ENCODE measurements around the gene PRUNE2.

Gene PRUNE2

DNA sequence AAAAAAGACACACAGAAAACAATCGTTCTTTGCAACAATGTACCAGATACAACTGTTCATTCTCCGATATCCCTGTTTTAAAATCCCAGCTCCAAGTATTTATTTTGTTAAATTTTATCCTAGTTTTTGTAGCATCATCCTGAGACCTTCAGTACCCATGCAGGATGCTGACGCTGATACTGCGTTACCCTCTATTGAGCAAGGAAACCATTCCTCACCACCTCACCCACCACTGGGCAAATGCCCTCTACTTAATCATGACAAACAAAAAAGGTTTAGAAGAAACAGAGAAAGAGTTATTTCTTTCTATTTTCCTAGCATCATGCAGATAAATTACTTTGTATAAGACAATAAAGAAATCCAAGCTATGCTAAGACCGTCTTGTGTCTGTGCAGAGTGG, 277.8 kb downstream of the PRUNE2 start:
- no peak for DNase-seq (ENCODE audit: low read depth)

GRCh38 chr9:76626980-76627379, 278.9 kb downstream of the PRUNE2 start:
- DNase-seq (ENCODE audit: low read depth): no peak

DNA sequence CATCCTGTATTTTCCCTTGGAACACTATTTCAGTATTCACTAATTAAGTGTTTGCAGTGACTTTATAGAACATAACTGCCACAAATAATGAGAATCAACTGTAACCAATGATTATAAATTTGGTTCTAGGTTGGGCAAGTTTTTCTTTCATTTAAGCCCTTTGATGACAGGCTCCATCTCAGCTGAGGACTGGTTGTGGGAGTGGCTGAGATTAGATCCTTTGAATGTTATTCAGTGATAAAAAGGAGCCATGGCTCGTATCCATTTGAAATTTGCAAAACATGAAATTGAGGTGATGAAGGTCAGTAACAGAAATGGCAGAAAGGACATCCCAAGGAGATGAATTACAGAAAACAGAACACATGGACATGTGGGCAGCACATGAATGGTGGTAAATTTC, 279.8 kb downstream of the PRUNE2 start:
- DNase-seq (ENCODE audit: low read depth): no peak

DNA sequence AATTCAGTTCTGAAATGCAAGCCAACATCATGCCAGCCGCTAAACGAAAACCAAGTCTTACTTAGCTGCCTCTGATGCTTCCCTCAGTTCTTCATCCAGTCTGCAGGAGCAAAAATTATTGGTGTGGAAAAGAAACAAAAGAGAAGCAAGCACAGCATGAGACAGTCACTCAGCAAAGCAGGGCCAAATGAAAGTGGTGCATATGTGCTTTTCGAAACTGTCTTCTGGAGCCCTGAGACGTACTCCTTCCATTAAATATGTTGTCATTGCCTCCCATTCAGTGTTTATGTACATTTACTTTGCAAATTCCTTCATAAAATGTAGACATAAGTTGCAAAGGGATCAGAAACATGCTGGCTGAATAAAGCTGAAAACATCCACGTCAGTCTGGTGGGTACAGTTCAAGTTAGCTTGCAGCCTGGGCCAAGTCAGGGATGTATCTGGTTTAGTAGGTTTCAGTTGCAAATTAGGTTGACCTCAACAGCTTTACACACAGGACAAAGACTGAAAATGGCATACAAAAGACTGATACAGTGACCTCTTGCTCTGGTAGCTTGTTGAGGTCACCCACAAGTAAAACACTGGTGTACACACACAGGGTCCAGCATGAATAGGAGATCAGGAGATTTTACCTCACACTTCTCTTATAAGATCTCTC, 281.4 kb downstream of the PRUNE2 start:
- DNase-seq (ENCODE audit: low read depth): no peak

DNA sequence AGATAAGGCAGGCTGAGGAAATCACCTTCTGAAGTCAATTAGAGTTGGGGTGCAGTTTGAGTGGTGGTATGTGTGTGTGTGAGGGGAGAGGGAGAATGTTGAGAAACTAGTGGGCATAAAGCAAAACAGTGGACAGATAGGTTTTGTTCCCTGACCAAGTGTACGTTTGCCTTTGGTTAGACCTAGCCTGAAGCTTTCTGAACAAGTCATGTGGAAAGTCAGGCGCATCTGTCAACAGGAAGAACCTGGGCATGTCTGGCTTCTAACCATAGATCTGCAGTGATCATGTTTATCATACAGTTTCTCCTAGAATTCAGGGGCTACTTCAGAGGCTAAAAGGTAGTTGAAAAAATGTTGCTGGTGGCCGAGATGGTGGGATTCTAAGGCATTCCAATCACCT, 284.9 kb downstream of the PRUNE2 start:
- no peak for DNase-seq (ENCODE audit: low read depth)

- DNase-seq (ENCODE audit: low read depth): no peak
Observed at GRCh38 chr9:76620581-76620980, 285.3 kb downstream of the PRUNE2 start.

DNA sequence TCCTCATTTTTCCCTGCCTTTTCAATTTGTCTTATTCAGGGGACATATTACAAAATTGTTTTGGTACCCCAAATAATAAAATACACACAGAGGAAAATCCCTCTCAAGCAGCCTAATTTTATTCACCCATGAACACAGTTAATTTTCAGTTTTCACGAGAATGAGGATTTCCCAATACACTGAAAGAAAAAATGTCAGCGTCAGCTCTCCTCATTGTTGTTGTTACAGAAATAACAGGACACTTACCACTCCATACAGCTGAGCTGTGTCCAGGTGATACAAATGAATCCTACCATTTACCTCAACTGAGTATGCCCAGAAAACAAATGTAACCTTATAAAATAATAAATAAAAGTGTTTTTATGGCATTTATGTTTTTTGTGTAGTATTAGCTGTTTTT, 286.3 kb downstream of the PRUNE2 start:
- no peak for DNase-seq (ENCODE audit: low read depth)

- DNase-seq (ENCODE audit: low read depth): no peak
Observed at GRCh38 chr9:76619197-76619596, 286.7 kb downstream of the PRUNE2 start.

- DNase-seq (ENCODE audit: low read depth): no peak
Observed at GRCh38 chr9:76618762-76619161, 287.2 kb downstream of the PRUNE2 start.

DNA sequence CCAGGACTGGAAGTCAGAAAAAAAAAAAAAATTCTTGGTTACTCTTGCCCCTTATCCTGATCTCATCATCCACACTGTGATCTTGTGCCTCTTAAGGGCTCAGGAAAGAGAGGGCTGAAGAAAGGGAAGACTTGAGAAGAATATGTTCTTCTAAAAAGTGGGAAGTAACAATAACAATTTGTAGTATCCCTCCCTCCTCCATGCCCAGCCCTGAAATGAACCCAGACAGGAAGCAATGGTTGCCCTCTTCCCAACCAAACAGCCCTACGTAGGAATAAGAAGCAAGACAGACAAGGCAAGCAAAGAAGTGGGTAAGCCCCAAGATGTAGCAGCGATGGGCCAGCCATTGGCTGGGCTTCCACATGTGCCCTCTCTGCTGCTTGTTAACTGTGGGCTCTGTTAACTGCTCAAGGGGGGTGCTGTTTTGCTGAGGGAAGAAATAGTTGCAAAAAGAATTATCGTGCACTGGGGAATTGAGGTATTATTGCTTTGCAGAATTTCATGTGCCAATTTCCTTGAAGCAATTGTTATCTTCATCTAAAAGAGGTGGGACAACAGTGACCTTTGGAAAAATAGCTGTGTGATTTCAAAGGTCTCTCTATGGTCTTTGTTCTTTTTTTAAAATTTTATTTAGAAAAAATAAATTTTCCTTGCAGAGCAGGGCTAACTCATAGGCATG, 288.3 kb downstream of the PRUNE2 start:
- no peak for DNase-seq (ENCODE audit: low read depth)

DNA sequence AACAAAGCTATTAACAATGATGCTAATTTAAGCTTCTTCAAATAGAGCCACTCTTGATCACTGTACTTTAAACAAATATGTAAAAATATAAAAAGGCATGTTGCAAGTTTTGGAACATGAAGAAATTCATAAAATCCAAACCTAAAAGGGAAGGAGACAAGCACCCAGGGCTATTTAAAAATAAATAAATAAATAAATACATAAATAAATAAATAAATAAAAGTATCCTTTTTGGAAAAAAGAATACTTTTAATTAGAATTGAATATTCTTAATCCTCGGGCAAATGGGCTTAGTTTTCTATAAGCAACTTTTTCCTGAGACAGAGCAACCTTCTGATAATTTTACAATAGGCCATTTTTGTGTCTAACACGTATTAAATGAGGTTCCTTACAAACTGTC, 289.1 kb downstream of the PRUNE2 start:
- no peak for DNase-seq (ENCODE audit: low read depth)

DNA sequence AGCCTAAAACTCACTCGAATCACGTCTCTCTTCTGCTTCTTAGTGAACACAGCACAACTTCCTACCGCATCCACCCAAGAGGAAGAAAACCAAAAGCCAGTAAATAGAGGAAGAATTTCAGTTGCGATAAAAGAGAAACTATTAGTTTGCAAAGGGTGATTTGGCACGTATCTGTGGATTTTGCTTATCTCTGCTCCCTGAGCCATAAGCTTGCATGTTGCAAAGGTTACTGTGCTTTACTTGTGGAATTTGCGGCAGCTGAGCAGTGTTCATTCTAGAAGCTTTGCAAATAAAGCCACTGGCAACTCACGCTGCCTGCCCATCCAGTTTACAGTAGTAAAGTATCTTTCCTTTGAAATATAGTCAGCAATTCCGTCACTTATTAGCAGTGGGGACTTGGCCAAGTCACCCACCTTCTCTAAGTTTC, 290.7 kb downstream of the PRUNE2 start:
- no peak for DNase-seq (ENCODE audit: low read depth)

DNA sequence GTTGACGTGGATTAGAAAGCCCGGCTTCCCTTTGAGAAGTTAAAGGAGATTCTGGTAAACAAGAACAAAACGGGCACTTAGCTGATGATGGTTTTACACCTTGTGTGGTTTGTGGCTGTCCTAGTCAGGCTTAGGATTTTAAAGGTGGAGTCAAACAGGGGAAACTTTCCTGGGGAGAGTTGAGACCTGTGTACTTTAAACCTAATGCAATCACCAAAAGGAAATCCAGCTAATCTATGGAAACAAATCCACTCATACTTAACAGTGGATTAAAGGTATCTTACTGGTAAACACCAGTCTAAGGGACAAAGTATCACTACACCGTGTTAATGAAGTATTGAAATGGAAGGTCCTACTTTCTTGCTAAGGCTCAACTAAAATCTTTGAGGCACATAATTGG, 291.9 kb downstream of the PRUNE2 start:
- no peak for DNase-seq (ENCODE audit: low read depth)

GRCh38 chr9:76613150-76613781, 292.6 kb downstream of the PRUNE2 start:
- DNase-seq (ENCODE audit: low read depth): no peak

- DNase-seq (ENCODE audit: low read depth): no peak
Observed at GRCh38 chr9:76610011-76610352, 295.9 kb downstream of the PRUNE2 start.

GRCh38 chr9:76609285-76610010, 296.5 kb downstream of the PRUNE2 start:
- DNase-seq (ENCODE audit: low read depth): no peak

DNA sequence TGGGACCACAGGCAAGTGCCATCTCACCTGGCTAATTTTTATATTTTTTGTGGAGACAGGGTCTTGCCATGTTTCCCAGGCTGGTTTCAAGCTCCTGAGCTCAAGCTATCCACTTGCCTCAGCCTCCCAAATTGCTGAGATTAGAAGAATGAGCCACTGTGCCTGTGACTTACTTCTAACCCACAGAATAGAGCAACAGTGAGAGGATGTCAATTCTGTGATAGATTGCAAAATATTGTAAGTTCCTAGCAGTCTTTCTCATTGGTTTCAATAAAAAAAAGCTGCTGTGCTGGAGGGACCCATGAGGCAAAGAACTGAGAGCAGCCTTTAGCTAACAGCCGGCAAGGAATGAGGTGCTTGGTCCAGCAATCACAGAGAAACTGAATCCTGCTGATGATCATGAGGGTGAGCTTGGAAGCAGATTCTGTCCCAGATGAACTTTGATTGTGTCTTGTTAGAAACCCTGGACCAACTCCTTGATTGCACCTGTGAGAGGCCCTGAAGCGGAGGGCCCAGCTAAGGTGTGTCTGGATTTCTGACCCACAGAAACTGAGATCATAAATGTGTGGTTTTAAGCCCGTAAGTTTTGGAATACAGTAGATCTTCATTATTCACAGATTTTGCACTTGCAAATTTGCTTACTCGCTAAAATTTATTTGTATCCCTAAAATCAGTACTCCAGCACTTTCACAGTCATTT, 297.2 kb downstream of the PRUNE2 start:
- DNase-seq (ENCODE audit: low read depth): no peak

DNA sequence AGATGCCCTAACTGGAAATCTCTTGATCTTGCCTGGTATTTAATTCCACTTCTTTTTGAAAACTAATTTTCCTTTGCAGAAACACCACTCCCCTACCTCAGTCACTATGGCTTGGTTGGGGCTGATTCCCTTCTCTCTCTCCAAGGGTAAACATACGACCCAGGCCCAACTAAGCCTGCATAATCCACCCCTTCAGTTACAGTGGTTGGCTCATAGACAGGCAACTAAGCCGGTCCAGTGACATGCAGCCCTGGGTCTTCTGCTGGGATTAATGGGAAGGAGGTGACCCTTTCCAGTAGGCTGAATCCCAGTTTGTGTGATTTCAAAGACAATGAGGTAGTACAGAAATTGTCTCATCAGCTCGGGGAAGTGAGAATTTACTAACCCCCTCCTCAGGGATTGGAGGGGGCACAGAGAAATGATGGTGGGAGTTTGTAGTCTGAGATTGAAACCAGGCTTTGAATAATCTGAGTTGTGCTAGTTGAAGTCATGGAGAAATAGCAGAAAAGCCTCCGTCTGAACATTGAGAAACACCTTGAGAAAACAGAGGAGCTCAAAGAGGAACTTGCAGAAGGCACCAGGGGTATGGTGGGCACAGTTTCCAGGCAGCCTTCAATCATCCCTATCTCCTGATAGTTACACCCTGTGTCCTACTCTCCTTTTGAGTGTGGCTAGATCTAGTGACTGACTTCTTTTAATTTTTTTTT, 298.0 kb downstream of the PRUNE2 start:
- DNase-seq (ENCODE audit: low read depth): no peak

GRCh38 chr9:76605321-76605900, 300.5 kb downstream of the PRUNE2 start:
- no peak for DNase-seq (ENCODE audit: low read depth)

GRCh38 chr9:76603931-76604570, 301.9 kb downstream of the PRUNE2 start:
- no peak for DNase-seq (ENCODE audit: low read depth)

DNA sequence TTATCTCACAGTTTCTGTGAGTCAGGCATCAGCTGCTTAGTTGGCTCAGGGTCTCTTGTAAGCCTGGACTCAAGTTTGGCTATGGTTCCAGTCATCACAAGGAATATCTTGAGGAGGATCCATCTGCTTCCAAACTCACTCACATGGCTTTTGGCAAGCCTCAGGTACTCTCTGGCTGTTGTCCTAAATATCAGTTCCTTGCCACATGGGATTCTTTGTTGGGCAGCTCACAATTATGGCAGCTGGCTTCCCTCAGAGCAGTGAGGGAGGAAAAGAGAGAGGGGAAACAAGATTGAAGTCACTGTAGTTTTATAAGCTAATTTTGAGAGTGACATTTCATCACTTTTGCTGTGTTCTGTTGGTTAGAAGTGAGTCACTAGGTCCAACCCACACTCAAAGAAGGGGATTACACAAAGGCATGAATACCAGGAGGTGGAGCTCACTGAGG, 302.4 kb downstream of the PRUNE2 start:
- no peak for DNase-seq (ENCODE audit: low read depth)

All from activated T-helper 9 cell treated with anti-CD3 and anti-CD28 coated beads, Interleukin-2, amount 50 U/mL, for 16 hours (primary cell).